SK-N-SH treated with all-trans-retinoic acid at 6 μM for 48 hours (cell line): ENCODE data around the gene BPIFA3.
"Not testable (repeated sequence)": the region's sequence is repeated elsewhere in the genome, so short reads cannot be mapped to it uniquely, and the experiment has no call there.

Experiments used
- ATAC-seq: fragments of 200-7000 bp; cut with Tn5 transposase; 3 replicates; pipeline ENCODE4 v1.9.1; 2020; ENCODE audit warnings: mild to moderate bottlenecking, moderate library complexity
- ARNTL ChIP-seq: fragments of 450-650 bp; formaldehyde crosslinking; IDR thresholded peaks from 2 replicates; pipeline ENCODE4 v1.5.0; 2020; ENCODE audit warnings: low read depth, mild to moderate bottlenecking, moderate library complexity, borderline replicate concordance
- CSDC2 ChIP-seq: fragments of 250-450 bp; sonication (Bioruptor Pico); IDR thresholded peaks from 2 replicates; pipeline ENCODE4 v1.5.0; 2020; ENCODE audit warnings: mild to moderate bottlenecking, moderate library complexity
- CSRNP3 ChIP-seq: fragments of 250-450 bp; sonication (Bioruptor Pico); IDR thresholded peaks from 2 replicates; pipeline ENCODE4 v1.5.1; 2021; ENCODE audit warnings: mild to moderate bottlenecking, moderate library complexity
- GLIS3 ChIP-seq: fragments of 250-450 bp; sonication (Bioruptor Pico); IDR thresholded peaks from 2 replicates; pipeline ENCODE4 v1.5.0; 2020; ENCODE audit warnings: mild to moderate bottlenecking, moderate library complexity
- ISL1 ChIP-seq: fragments of 250-450 bp; sonication (Bioruptor Pico); IDR thresholded peaks from 2 replicates; pipeline ENCODE4 v2.1.2; 2022; ENCODE audit warnings: mild to moderate bottlenecking, moderate library complexity
- OSR1 ChIP-seq: fragments of 250-450 bp; sonication (Bioruptor Pico); IDR thresholded peaks from 2 replicates; pipeline ENCODE4 v1.8.0; 2022; ENCODE audit warnings: moderate library complexity, mild to moderate bottlenecking, inconsistent platforms
- PPARA ChIP-seq: fragments of 250-450 bp; sonication (Bioruptor Pico); IDR thresholded peaks from 2 replicates; pipeline ENCODE4 v1.5.0; 2020; ENCODE audit warnings: mild to moderate bottlenecking, borderline replicate concordance
- RARB ChIP-seq: fragments of 250-450 bp; sonication (Bioruptor Pico); IDR thresholded peaks from 2 replicates; pipeline ENCODE4 v1.8.0; 2021; ENCODE audit warnings: mild to moderate bottlenecking, moderate library complexity
- SNAI2 ChIP-seq: fragments of 250-450 bp; sonication (Bioruptor Pico); IDR thresholded peaks from 2 replicates; pipeline ENCODE4 v1.5.0; 2020; ENCODE audit warnings: mild to moderate bottlenecking, moderate library complexity
- TCF4 ChIP-seq: fragments of 250-450 bp; sonication (Bioruptor Pico); IDR thresholded peaks from 2 replicates; pipeline ENCODE4 v1.8.0; 2021; ENCODE audit warnings: mild to moderate bottlenecking, moderate library complexity, borderline replicate concordance
- TOX ChIP-seq: fragments of 250-450 bp; sonication (Bioruptor Pico); IDR thresholded peaks from 2 replicates; pipeline ENCODE4 v1.8.0; 2021; ENCODE audit warnings: mild to moderate bottlenecking, moderate library complexity, borderline replicate concordance
- TSHZ2 ChIP-seq: fragments of 250-450 bp; sonication (Bioruptor Pico); IDR thresholded peaks from 2 replicates; pipeline ENCODE4 v1.5.0; 2020; ENCODE audit warnings: mild to moderate bottlenecking, moderate library complexity
- ZC3H10 ChIP-seq: fragments of 250-450 bp; sonication (Bioruptor Pico); IDR thresholded peaks from 2 replicates; pipeline ENCODE4 v1.5.1; 2021; ENCODE audit warnings: mild to moderate bottlenecking, moderate library complexity
- ZFP3 ChIP-seq: fragments of 250-450 bp; sonication (Bioruptor Pico); IDR thresholded peaks from 2 replicates; pipeline ENCODE4 v1.5.0; 2020; ENCODE audit warnings: mild to moderate bottlenecking, moderate library complexity
- ZFP30 ChIP-seq: fragments of 450-650 bp; formaldehyde crosslinking; IDR thresholded peaks from 2 replicates; pipeline ENCODE4 v1.5.0; 2022; ENCODE audit warnings: mild to moderate bottlenecking, moderate library complexity
- ZNF565 ChIP-seq: fragments of 450-650 bp; formaldehyde crosslinking; conservative IDR thresholded peaks from 2 replicates; pipeline ENCODE4 v1.5.0; 2020; ENCODE audit warnings: low read depth, mild to moderate bottlenecking, moderate library complexity
- ZNF70 ChIP-seq: fragments of 450-650 bp; formaldehyde crosslinking; IDR thresholded peaks from 2 replicates; pipeline ENCODE4 v1.5.0; 2020; ENCODE audit warnings: mild to moderate bottlenecking, moderate library complexity
- ZNF8 ChIP-seq: fragments of 450-650 bp; formaldehyde crosslinking; IDR thresholded peaks from 2 replicates; pipeline ENCODE4 v1.5.0; 2020; ENCODE audit warnings: mild to moderate bottlenecking, moderate library complexity
- TF ChIP-seq, protein P1 (sequence below): fragments of 250-450 bp; sonication (Bioruptor Pico); IDR thresholded peaks from 2 replicates; pipeline ENCODE4 v1.8.0; 2021; ENCODE audit warnings: low read depth, mild to moderate bottlenecking, moderate library complexity, borderline replicate concordance
- TF ChIP-seq, protein P2 (sequence below): fragments of 250-450 bp; sonication (Bioruptor Pico); IDR thresholded peaks from 2 replicates; pipeline ENCODE4 v1.8.0; 2020; ENCODE audit warnings: mild to moderate bottlenecking, moderate library complexity, borderline replicate concordance
- TF ChIP-seq, protein P3 (sequence below): fragments of 250-450 bp; sonication (Bioruptor Pico); IDR thresholded peaks from 2 replicates; pipeline ENCODE4 v1.5.1; 2020; ENCODE audit warnings: low read depth, mild to moderate bottlenecking, moderate library complexity

The BPIFA3 gene

DNA sequence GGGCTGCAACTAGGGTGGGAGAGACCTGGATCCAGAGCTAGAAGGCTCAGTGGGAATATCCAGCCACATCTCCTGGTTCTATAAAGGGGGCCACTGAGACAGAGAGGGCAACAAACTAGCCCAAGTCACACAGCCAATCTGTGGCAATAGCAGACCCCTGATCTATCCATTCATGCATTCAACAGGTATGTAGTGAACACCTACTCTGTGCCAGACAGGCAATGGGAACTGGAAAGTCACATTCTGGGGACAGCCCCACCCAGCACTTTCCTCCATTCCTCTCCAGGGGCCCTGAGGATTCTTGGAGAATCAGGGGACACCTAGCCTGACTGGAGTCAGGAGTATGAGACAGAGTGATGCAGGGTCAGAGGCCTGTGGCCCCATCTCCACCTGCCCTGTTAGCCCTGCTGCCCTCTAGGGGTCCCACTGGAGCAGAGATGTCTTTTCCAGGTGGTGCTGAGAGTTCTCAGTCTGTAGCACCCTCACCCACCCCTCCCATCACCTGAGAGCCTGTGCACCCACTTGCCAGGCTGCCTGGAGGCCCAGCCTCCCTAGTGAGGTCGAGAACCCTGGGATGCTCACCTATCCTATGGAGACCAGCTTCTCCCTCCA, 35.6 kb upstream of the BPIFA3 start:
- ATAC-seq, result no peak
- TF ChIP-seq, protein P1, sequence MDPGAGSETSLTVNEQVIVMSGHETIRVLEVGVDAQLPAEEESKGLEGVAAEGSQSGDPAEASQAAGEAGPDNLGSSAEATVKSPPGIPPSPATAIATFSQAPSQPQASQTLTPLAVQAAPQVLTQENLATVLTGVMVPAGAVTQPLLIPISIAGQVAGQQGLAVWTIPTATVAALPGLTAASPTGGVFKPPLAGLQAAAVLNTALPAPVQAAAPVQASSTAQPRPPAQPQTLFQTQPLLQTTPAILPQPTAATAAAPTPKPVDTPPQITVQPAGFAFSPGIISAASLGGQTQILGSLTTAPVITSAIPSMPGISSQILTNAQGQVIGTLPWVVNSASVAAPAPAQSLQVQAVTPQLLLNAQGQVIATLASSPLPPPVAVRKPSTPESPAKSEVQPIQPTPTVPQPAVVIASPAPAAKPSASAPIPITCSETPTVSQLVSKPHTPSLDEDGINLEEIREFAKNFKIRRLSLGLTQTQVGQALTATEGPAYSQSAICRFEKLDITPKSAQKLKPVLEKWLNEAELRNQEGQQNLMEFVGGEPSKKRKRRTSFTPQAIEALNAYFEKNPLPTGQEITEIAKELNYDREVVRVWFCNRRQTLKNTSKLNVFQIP (CRISPR knock-in tag), result no peak
- TF ChIP-seq TSHZ2 (CRISPR knock-in tag) (no peak), CSRNP3 (CRISPR knock-in tag) (no peak), TOX (CRISPR knock-in tag) (no peak), ZFP3 (no peak), GLIS3 (CRISPR knock-in tag) (no peak), ZNF8 (CRISPR knock-in tag) (no peak), ARNTL (CRISPR knock-in tag) (no peak), ZFP30 (CRISPR knock-in tag) (no peak), PPARA (no peak), OSR1 (CRISPR knock-in tag) (no peak), ZNF70 (CRISPR knock-in tag) (no peak), SNAI2 (CRISPR knock-in tag) (no peak), ISL1 (CRISPR knock-in tag) (no peak), CSDC2 (CRISPR knock-in tag) (no peak), ZC3H10 (CRISPR knock-in tag) (no peak), RARB (CRISPR knock-in tag) (no peak), TCF4 (no peak)
- TF ChIP-seq, protein P2, sequence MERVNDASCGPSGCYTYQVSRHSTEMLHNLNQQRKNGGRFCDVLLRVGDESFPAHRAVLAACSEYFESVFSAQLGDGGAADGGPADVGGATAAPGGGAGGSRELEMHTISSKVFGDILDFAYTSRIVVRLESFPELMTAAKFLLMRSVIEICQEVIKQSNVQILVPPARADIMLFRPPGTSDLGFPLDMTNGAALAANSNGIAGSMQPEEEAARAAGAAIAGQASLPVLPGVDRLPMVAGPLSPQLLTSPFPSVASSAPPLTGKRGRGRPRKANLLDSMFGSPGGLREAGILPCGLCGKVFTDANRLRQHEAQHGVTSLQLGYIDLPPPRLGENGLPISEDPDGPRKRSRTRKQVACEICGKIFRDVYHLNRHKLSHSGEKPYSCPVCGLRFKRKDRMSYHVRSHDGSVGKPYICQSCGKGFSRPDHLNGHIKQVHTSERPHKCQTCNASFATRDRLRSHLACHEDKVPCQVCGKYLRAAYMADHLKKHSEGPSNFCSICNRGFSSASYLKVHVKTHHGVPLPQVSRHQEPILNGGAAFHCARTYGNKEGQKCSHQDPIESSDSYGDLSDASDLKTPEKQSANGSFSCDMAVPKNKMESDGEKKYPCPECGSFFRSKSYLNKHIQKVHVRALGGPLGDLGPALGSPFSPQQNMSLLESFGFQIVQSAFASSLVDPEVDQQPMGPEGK (CRISPR knock-in tag), result no peak
- TF ChIP-seq, protein P3, sequence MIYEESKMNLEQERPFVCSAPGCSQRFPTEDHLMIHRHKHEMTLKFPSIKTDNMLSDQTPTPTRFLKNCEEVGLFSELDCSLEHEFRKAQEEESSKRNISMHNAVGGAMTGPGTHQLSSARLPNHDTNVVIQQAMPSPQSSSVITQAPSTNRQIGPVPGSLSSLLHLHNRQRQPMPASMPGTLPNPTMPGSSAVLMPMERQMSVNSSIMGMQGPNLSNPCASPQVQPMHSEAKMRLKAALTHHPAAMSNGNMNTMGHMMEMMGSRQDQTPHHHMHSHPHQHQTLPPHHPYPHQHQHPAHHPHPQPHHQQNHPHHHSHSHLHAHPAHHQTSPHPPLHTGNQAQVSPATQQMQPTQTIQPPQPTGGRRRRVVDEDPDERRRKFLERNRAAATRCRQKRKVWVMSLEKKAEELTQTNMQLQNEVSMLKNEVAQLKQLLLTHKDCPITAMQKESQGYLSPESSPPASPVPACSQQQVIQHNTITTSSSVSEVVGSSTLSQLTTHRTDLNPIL (CRISPR knock-in tag), result no peak
- TF ChIP-seq, all 23 proteins: peak for 0

DNA sequence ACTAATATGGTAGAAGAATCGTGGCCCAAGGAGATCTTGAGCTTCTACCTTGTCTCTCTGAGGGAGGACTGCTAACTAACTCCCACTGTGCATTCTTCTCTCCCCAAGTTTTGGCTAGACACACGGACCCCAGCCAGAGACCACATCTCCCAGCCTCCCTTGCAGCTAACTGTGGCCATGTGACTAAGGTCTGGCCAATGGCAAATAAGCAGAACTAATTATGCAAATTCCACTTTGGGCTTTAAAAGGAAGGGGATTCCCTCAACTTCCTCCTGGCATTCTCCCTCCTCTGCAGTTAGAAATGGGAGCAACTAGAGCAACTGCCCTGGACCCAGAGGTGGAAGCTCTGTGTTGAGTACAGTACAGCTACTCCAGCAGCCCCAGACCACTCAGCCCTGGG, 33.8 kb upstream of the BPIFA3 start:
- no peak for TF ChIP-seq ZFP3
- TF ChIP-seq OSR1 (CRISPR knock-in tag), result no peak
- TF ChIP-seq TCF4, result no peak
- no peak for TF ChIP-seq ZNF8 (CRISPR knock-in tag)
- no peak for TF ChIP-seq GLIS3 (CRISPR knock-in tag)
- TF ChIP-seq SNAI2 (CRISPR knock-in tag), result no peak
- TF ChIP-seq ZFP30 (CRISPR knock-in tag), result no peak
- TF ChIP-seq TOX (CRISPR knock-in tag), result no peak
- no peak for TF ChIP-seq TSHZ2 (CRISPR knock-in tag)
- TF ChIP-seq ZNF565 (CRISPR knock-in tag), result no peak
- TF ChIP-seq, protein P2 (CRISPR knock-in tag), result no peak
- no peak for TF ChIP-seq ISL1 (CRISPR knock-in tag)
- no peak for ATAC-seq

GRCh38 chr20:33185031-33185590, 32.0 kb upstream of the BPIFA3 start:
- not testable (repeated sequence) for ATAC-seq
